HepG2 (cell line): ENCODE data around the gene VSX1. TPM values are rescaled to one million over a fixed set of nuclear protein-coding genes. Genes with fewer than 3 reads are reported as not detected.

Experiments used
- ARHGAP35 ChIP-seq: sonication (generic); formaldehyde crosslinking; IDR thresholded peaks from 2 replicates; pipeline ENCODE4 v1.9.0; 2022; ENCODE audit warnings: mild to moderate bottlenecking, inconsistent platforms, moderate library complexity, missing genetic modification reagents, borderline replicate concordance
- ARID5B ChIP-seq: IDR thresholded peaks from 2 replicates; pipeline ENCODE4 v1.4.0; 2020; ENCODE audit warnings: mild to moderate bottlenecking, missing genetic modification reagents
- ARNT2 ChIP-seq: sonication (generic); formaldehyde crosslinking; IDR thresholded peaks from 2 replicates; pipeline ENCODE4 v1.8.0; 2022; ENCODE audit warnings: mild to moderate bottlenecking, low read depth, missing genetic modification reagents, moderate library complexity
- CHCHD3 ChIP-seq: sonication (generic); formaldehyde crosslinking; IDR thresholded peaks from 2 replicates; pipeline ENCODE4 v1.8.0; 2022; ENCODE audit warnings: mild to moderate bottlenecking, missing genetic modification reagents, moderate library complexity
- HDAC6 ChIP-seq: fragments of 200-600 bp; sonication (generic); IDR thresholded peaks from 2 replicates; pipeline ENCODE4 v1.7.0; 2017; ENCODE audit warnings: mild to moderate bottlenecking, antibody characterized with exemption, low read length, low read depth
- KDM5A ChIP-seq: fragments of 200-600 bp; sonication (generic); IDR thresholded peaks from 2 replicates; pipeline ENCODE4 v1.7.0; 2018; ENCODE audit warnings: antibody characterized with exemption, mild to moderate bottlenecking, low read length, borderline replicate concordance
- LCORL ChIP-seq, 2 experiments: fragments of 450-650 bp in 1 of 2; sonication (generic) in 1 of 2; formaldehyde crosslinking in 1 of 2; IDR thresholded peaks; 2 replicates each; pipeline versions ENCODE4 v1.5.0 to v1.6.1; 2017 to 2020; ENCODE audit warnings: antibody characterized with exemption in 1 of 2, missing genetic modification reagents in 1 of 2
- MAZ ChIP-seq, 2 experiments: sonication (generic) in 1 of 2; formaldehyde crosslinking in 1 of 2; IDR thresholded peaks; 2 replicates each; pipeline versions ENCODE4 v1.5.0 to v1.6.1; 2012 to 2020; ENCODE audit warnings: low read depth in 2 of 2, mild to moderate bottlenecking in 2 of 2, borderline replicate concordance in 1 of 2, improper control_type of control experiment in 1 of 2, low read length in 1 of 2, missing genetic modification reagents in 1 of 2, moderate library complexity in 1 of 2
- NCOA1 ChIP-seq: sonication (generic); formaldehyde crosslinking; IDR thresholded peaks from 2 replicates; pipeline ENCODE4 v1.9.0; 2021; ENCODE audit warnings: missing genetic modification reagents
- ONECUT2 ChIP-seq: sonication (generic); formaldehyde crosslinking; IDR thresholded peaks from 2 replicates; pipeline ENCODE4 v1.4.0; 2020; ENCODE audit warnings: missing genetic modification reagents
- PHF5A ChIP-seq: IDR thresholded peaks from one replicate; pipeline ENCODE4 v1.6.1; 2018; ENCODE audit warnings: low read depth, missing genetic modification reagents; ENCODE audit not compliant: unreplicated experiment
- PITX1 ChIP-seq: sonication (generic); formaldehyde crosslinking; IDR thresholded peaks from 2 replicates; pipeline ENCODE4 v1.5.1; 2020; ENCODE audit warnings: mild to moderate bottlenecking, missing genetic modification reagents
- TFDP1 ChIP-seq: IDR thresholded peaks from 2 replicates; pipeline ENCODE4 v1.6.1; 2016; ENCODE audit warnings: missing compliant biosample characterization, missing genetic modification reagents, borderline replicate concordance
- XRCC5 ChIP-seq: fragments of 200-400 bp; formaldehyde crosslinking; optimal IDR thresholded peaks from 2 replicates; pipeline ENCODE3; 2017; ENCODE audit warnings: mild to moderate bottlenecking, low read length
- ZBTB20 ChIP-seq: sonication (generic); formaldehyde crosslinking; IDR thresholded peaks from 2 replicates; pipeline ENCODE4 v1.8.1; 2023; ENCODE audit warnings: missing genetic modification reagents, low read depth, mild to moderate bottlenecking, borderline replicate concordance
- ZFYVE20 ChIP-seq: sonication (generic); formaldehyde crosslinking; IDR thresholded peaks from 2 replicates; pipeline ENCODE4 v1.8.0; 2023; ENCODE audit warnings: low read depth, mild to moderate bottlenecking, moderate library complexity, missing genetic modification reagents, borderline replicate concordance
- ZNF296 ChIP-seq: sonication (generic); formaldehyde crosslinking; conservative IDR thresholded peaks from 2 replicates; pipeline ENCODE4 v1.5.0; 2020; ENCODE audit warnings: mild to moderate bottlenecking, missing genetic modification reagents
- ZSCAN30 ChIP-seq: sonication (generic); formaldehyde crosslinking; IDR thresholded peaks from 2 replicates; pipeline ENCODE4 v1.5.0; 2020; ENCODE audit warnings: mild to moderate bottlenecking, missing genetic modification reagents
- polyA plus RNA-seq, 8 experiments: library from polyadenylated mRNA; depleted of rRNA in 3 of 8; stranded (reverse) in 7 of 8; unstranded in 1 of 8; fragments of >200 nt; fragmentation: Illumina TruSeq in 4 of 8; extraction: Trizol in 4 of 8; gene quantifications; 2 replicates each; pipeline versions ENCODE4 v1.2.1 to v1.2.3, GENCODE V29; 2011 to 2016; ENCODE audit warnings: low read depth in 4 of 8, missing spikeins in 1 of 8, mixed read lengths in 1 of 8; ENCODE audit not compliant: insufficient read depth in 1 of 8
- total RNA-seq, 5 experiments: library from RNA; depleted of rRNA; stranded (reverse); fragments of >200 nt; fragmentation: Illumina TruSeq; extraction: Trizol; gene quantifications; 2 replicates each; pipeline ENCODE4 v1.2.3, GENCODE V29; 2016; ENCODE audit warnings: low read depth in 1 of 5
- TF ChIP-seq, protein P1 (sequence below): IDR thresholded peaks from 2 replicates; pipeline ENCODE4 v1.6.1; 2016
- TF ChIP-seq, protein P2 (sequence below): sonication (generic); formaldehyde crosslinking; IDR thresholded peaks from 2 replicates; pipeline ENCODE4 v1.5.0; 2020; ENCODE audit warnings: missing genetic modification reagents, mild to moderate bottlenecking, borderline replicate concordance

VSX1 gene
- total and polyA plus RNA-seq, 2 of the 13 experiments (the other 11 are each of a cell fraction or from before 2014, with no cell fraction given) = 0.04 TPM; not detected in 1

DNA sequence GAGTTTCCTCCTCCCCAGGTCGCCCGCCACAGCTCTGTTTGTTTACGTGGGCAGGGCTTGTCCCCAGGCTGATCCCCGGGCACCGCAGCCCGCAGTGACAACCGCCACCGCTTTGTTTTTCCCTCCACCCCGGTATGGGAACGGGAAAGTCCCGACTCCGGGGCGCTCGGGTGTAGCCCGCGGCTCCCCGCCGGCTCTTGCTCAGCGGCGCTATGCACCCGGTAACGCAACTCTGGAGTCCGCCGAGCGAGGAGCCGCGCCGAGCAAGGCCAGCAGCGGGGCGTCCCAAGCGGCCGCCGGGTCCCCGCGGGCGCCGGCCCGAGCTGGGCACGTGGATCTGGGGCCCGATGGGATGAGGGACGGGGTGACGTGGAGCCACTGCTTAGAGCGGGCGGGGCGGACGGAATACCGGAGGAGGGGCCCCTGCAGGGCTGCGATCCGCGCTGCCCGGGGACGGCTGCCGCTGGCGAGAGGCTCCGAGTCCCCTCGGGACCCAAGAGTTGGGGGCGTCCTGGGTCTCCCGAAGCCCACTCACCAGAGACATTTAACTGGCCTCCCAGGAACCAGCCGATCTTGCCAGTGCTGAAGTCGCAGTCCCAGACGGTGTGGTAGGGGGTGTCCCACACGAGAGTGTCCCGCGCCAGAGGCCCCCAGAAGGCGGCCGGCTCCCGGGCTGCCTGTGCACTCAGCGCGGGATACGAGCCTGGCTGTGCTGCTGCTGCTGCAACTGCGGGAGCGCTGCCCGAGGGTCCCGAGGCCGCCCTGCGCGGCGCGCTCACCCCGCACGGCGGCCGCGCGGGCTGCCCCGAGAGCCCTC lies 24.5 kb downstream of the VSX1 start (continued):
- TF ChIP-seq ZFYVE20 = no peak
- TF ChIP-seq, protein P1, sequence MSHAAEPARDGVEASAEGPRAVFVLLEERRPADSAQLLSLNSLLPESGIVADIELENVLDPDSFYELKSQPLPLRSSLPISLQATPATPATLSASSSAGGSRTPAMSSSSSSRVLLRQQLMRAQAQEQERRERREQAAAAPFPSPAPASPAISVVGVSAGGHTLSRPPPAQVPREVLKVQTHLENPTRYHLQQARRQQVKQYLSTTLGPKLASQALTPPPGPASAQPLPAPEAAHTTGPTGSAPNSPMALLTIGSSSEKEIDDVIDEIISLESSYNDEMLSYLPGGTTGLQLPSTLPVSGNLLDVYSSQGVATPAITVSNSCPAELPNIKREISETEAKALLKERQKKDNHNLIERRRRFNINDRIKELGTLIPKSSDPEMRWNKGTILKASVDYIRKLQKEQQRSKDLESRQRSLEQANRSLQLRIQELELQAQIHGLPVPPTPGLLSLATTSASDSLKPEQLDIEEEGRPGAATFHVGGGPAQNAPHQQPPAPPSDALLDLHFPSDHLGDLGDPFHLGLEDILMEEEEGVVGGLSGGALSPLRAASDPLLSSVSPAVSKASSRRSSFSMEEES (CRISPR knock-in tag) = 0 out of 2 replicates have a peak, but pooled peaks have one; percentile 22
- peak; percentile 44; the same call in 1 of the 2 replicates for TF ChIP-seq ZNF296
- TF ChIP-seq CHCHD3 (CRISPR knock-in tag) = no peak
- TF ChIP-seq PHF5A (CRISPR knock-in tag) = no peak
- TF ChIP-seq ZSCAN30 (CRISPR knock-in tag) = 0 out of 2 replicates have a peak, but pooled peaks have one; percentile 70
- TF ChIP-seq ARHGAP35 (CRISPR knock-in tag) = no peak
- TF ChIP-seq, protein P2, sequence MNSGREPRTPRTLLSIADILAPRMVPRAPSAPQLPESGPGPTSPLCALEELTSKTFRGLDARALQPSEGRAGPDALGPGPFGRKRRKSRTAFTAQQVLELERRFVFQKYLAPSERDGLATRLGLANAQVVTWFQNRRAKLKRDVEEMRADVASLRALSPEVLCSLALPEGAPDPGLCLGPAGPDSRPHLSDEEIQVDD (CRISPR knock-in tag) = 0 out of 2 replicates have a peak, but pooled peaks have one; percentile 55
- TF ChIP-seq KDM5A = no peak
- TF ChIP-seq TFDP1 (CRISPR knock-in tag) = peak; percentile 80; the same call in 1 of the 2 replicates
- TF ChIP-seq XRCC5 = peak; percentile 83
- TF ChIP-seq LCORL (IDR thresholded peaks at IDR 0.05) = no peak
- TF ChIP-seq LCORL (CRISPR knock-in tag; IDR thresholded peaks at IDR 0.05) = 0 out of 2 replicates have a peak, but pooled peaks have one; percentile 28
- 0 out of 2 replicates have a peak, but pooled peaks have one; percentile 16 for TF ChIP-seq ONECUT2 (CRISPR knock-in tag)
- TF ChIP-seq PITX1 = no peak
- no peak for TF ChIP-seq MAZ (IDR thresholded peaks at IDR 0.05; ENCODE audit: borderline replicate concordance, low read depth, low read length)
- peak; percentile 61 for TF ChIP-seq MAZ (CRISPR knock-in tag; IDR thresholded peaks at IDR 0.05; ENCODE audit: low read depth)
- no peak for TF ChIP-seq ZBTB20
- TF ChIP-seq HDAC6 = no peak
- peak; percentile 28; the same call in 1 of the 2 replicates for TF ChIP-seq ARID5B
- peak; percentile 15; the same call in 1 of the 2 replicates for TF ChIP-seq ARNT2 (CRISPR knock-in tag)
- TF ChIP-seq NCOA1 (CRISPR knock-in tag) = no peak
